Stomach smooth muscle (tissue), 2 donors: Measurements from ENCODE around the gene NACC2.
A peak's percentile ranks its signal among the peaks of the same experiment; 100 is the strongest.
"Not testable (repeated sequence)": the region's sequence is repeated elsewhere in the genome, so short reads cannot be mapped to it uniquely, and the experiment has no call there.

Source experiments
- H3K27ac ChIP-seq: one replicate; pipeline ENCODE4 v1.7.0; 2013; ENCODE audit warnings: mild to moderate bottlenecking, low read length, inconsistent platforms
- H3K27me3 ChIP-seq, 2 donors: one replicate each; pipeline ENCODE4 v1.7.0; 2013; ENCODE audit warnings: low read length in 2 of 2; ENCODE audit not compliant: insufficient read depth in 2 of 2, control insufficient read depth in 1 of 2
- H3K36me3 ChIP-seq, 2 donors: one replicate each; pipeline ENCODE4 v1.7.0; 2013; ENCODE audit warnings: low read length in 2 of 2; ENCODE audit not compliant: control insufficient read depth in 2 of 2, insufficient read depth in 2 of 2
- H3K4me1 ChIP-seq: one replicate; pipeline ENCODE4 v1.7.0; 2013; ENCODE audit warnings: low read length; ENCODE audit not compliant: control insufficient read depth, insufficient read depth
- H3K4me3 ChIP-seq, 2 donors: one replicate each; pipeline ENCODE4 v1.7.0; 2013; ENCODE audit warnings: low read length in 2 of 2
- H3K9ac ChIP-seq, 2 donors: one replicate each; pipeline ENCODE4 v1.7.0; 2013; ENCODE audit warnings: low read length in 2 of 2, mild to moderate bottlenecking in 1 of 2
- H3K9me3 ChIP-seq, 2 donors: one replicate each; pipeline ENCODE4 v1.7.0; 2013; ENCODE audit warnings: low read length in 2 of 2; ENCODE audit not compliant: control insufficient read depth in 2 of 2
- donor health status: healthy.
- donor health status: Pancreatic carcinoma.

NACC2 gene

GRCh38 chr9:136109351-136110081, 14.4 kb upstream of the NACC2 start:
- H3K9me3 ChIP-seq = no peaks in the 10 kb centered on the region
- peak overlapping the region; percentile 90 for H3K27ac ChIP-seq
- H3K4me1 ChIP-seq = peaks cover 46% of the 10 kb centered on the region
- H3K27me3 ChIP-seq = no peaks in the 10 kb centered on the region
- H3K9ac ChIP-seq = peak overlapping the region; percentile 60 to 79
- peaks cover 0 to 2% of the 10 kb centered on the region in 2 donors for H3K36me3 ChIP-seq
- H3K4me3 ChIP-seq = peak overlapping the region; percentile 61 to 72

GRCh38 chr9:136108648-136109266, 13.7 kb upstream of the NACC2 start:
- Histone ChIP-seq H3K9ac (peak overlapping the region; percentile 60 to 79), H3K27me3 (no peaks in the 10 kb centered on the region), H3K27ac (peak overlapping the region; percentile 90), H3K9me3 (no peaks in the 10 kb centered on the region), H3K4me3 (peak overlapping the region; percentile 57 to 72), H3K4me1 (peaks cover 48% of the 10 kb centered on the region), H3K36me3 (no peaks in the 10 kb centered on the region)

- Histone ChIP-seq H3K27me3 (no peaks in the 10 kb centered on the region), H3K27ac (peak overlapping the region; percentile 90), H3K4me3 (no peak overlapping the region), H3K9ac (no peak overlapping the region), H3K9me3 (no peaks in the 10 kb centered on the region), H3K4me1 (peaks cover 49% of the 10 kb centered on the region), H3K36me3 (no peaks in the 10 kb centered on the region)
Measured at GRCh38 chr9:136107953-136108647, 13.0 kb upstream of the NACC2 start.

- H3K4me1 ChIP-seq = peaks cover 49% of the 10 kb centered on the region
- no peak overlapping the region for H3K4me3 ChIP-seq
- H3K9ac ChIP-seq = no peak overlapping the region
- H3K27me3 ChIP-seq = no peaks in the 10 kb centered on the region
- H3K27ac ChIP-seq = peak overlapping the region; percentile 24
- no peaks in the 10 kb centered on the region for H3K36me3 ChIP-seq
- no peaks in the 10 kb centered on the region for H3K9me3 ChIP-seq
Measured at GRCh38 chr9:136107155-136107952, 12.3 kb upstream of the NACC2 start.

GRCh38 chr9:136105398-136106135, 10.5 kb upstream of the NACC2 start:
- Histone ChIP-seq H3K4me1 (peaks cover 43% of the 10 kb centered on the region), H3K9ac (peak overlapping the region in 1 of 2 donors; percentile 2), H3K27ac (no peak overlapping the region), H3K36me3 (no peaks in the 10 kb centered on the region), H3K27me3 (no peaks in the 10 kb centered on the region), H3K4me3 (peak overlapping the region in 1 of 2 donors; percentile 29), H3K9me3 (no peaks in the 10 kb centered on the region)

- Histone ChIP-seq H3K27me3 (no peaks in the 10 kb centered on the region), H3K36me3 (no peaks in the 10 kb centered on the region), H3K9ac (no peak overlapping the region)
Measured at GRCh38 chr9:136104916-136105315, 9.8 kb upstream of the NACC2 start.

GRCh38 chr9:136104488-136104800, 9.4 kb upstream of the NACC2 start:
- no peaks in the 10 kb centered on the region for H3K36me3 ChIP-seq
- no peak overlapping the region for H3K27ac ChIP-seq
- no peak overlapping the region for H3K9ac ChIP-seq
- no peaks in the 10 kb centered on the region for H3K9me3 ChIP-seq
- no peaks in the 10 kb centered on the region for H3K27me3 ChIP-seq
- H3K4me3 ChIP-seq = no peak overlapping the region
- peaks cover 33% of the 10 kb centered on the region for H3K4me1 ChIP-seq

More at GRCh38 chr9:136104916-136105315, 9.8 kb upstream of the NACC2 start:
- Histone ChIP-seq H3K27ac (no peak overlapping the region), H3K4me3 (peak overlapping the region in 1 of 2 donors; percentile 29), H3K9me3 (no peaks in the 10 kb centered on the region), H3K4me1 (peaks cover 36% of the 10 kb centered on the region)

- H3K4me1 ChIP-seq = peaks cover 31% of the 10 kb centered on the region
- no peaks in the 10 kb centered on the region for H3K27me3 ChIP-seq
- no peak overlapping the region for H3K27ac ChIP-seq
- no peak overlapping the region for H3K4me3 ChIP-seq
- no peaks in the 10 kb centered on the region for H3K36me3 ChIP-seq
- no peak overlapping the region for H3K9ac ChIP-seq
- H3K9me3 ChIP-seq = no peaks in the 10 kb centered on the region
Measured at GRCh38 chr9:136103651-136104487, 8.8 kb upstream of the NACC2 start.

- H3K36me3 ChIP-seq, H3K27ac ChIP-seq, H3K4me3 ChIP-seq, H3K9me3 ChIP-seq, H3K27me3 ChIP-seq, H3K9ac ChIP-seq: not testable (repeated sequence)
- H3K4me1 ChIP-seq = peaks cover 23% of the 10 kb centered on the region
Measured at GRCh38 chr9:136101615-136102074, 6.6 kb upstream of the NACC2 start.
